ENCODE results near the gene ARFRP1.

The ARFRP1 gene

DNA sequence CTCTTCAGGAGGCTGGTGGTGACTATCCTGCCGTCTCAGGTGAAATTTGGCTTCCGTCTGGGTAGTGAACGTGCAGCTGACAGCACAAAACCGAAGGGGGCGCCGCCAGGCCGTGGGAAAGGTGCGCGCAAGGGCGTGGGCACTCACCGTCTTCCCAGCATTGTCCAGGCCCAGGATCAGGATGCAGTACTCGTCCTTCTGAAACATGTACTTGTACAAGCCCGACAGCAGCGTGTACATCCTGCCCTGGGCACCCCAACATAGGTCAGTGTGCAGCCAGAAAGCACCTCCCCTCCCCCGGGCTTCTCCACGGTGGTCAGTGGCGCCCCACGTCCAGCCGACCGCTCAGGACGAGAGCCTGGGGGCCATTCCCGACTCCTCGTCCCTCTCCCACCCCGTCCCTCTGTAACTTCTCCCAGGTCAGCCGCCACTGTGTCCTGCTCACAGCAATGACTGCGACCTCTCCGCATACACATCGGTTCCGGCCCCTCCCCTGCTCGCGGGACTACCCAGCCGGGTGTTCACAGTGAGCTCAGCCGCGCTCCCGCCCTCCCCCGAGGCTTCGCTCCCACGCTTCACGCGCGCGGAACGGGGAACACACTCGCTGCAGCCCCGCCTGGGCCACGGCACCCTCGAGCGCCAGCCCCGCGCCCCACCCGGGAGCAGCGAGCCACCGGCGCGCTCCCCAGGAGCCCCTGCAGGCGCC, 771 bp downstream of the ARFRP1 start:
- H3K27ac ChIP-seq = peak overlapping the region; percentile 88

DNA sequence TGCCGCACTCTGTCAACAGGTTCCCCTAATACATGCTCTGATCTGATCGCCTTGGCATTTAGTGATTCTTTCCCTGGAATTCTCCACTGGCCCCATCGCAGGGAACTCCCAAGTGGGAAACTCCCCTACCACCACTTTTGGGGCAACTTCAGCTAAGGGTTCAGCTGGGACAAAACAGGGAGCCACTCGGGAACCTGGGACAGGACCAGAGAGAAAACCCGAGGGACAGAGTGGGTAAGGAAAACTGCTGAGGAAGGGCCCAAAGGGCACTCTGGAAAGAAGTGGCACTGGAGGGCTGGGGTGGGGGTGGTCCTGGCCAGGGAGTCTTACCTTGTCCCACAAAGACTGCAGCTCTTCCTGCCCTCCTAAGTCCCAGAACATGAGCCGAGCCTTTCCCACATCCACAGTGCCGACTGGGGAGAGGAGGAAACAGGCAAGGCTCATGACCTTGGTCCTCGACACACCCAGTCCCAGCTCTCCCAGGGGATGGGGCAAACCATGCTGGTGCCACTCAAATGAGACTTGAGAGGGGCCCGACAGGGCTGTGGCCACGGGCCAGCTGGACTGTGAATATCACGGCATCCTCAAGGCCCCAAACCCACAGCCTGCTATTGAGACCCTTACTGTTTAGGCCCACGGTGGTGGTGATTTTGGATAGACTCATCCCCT, 1.6 kb downstream of the ARFRP1 start:
- H3K27ac ChIP-seq = peak overlapping the region; percentile 88
- TF ChIP-seq ZFX (IDR thresholded peaks at IDR 0.05; ENCODE audit: borderline replicate concordance) = no peak
- TF ChIP-seq, protein P1, sequence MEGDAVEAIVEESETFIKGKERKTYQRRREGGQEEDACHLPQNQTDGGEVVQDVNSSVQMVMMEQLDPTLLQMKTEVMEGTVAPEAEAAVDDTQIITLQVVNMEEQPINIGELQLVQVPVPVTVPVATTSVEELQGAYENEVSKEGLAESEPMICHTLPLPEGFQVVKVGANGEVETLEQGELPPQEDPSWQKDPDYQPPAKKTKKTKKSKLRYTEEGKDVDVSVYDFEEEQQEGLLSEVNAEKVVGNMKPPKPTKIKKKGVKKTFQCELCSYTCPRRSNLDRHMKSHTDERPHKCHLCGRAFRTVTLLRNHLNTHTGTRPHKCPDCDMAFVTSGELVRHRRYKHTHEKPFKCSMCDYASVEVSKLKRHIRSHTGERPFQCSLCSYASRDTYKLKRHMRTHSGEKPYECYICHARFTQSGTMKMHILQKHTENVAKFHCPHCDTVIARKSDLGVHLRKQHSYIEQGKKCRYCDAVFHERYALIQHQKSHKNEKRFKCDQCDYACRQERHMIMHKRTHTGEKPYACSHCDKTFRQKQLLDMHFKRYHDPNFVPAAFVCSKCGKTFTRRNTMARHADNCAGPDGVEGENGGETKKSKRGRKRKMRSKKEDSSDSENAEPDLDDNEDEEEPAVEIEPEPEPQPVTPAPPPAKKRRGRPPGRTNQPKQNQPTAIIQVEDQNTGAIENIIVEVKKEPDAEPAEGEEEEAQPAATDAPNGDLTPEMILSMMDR (IDR thresholded peaks at IDR 0.05) = no peak

More for the DNA sequence above, 771 bp downstream of the ARFRP1 start:
- TF ChIP-seq, protein P1 (IDR thresholded peaks at IDR 0.05) = peak; percentile 54
- TF ChIP-seq ZFX (IDR thresholded peaks at IDR 0.05; ENCODE audit: borderline replicate concordance) = no peak

DNA sequence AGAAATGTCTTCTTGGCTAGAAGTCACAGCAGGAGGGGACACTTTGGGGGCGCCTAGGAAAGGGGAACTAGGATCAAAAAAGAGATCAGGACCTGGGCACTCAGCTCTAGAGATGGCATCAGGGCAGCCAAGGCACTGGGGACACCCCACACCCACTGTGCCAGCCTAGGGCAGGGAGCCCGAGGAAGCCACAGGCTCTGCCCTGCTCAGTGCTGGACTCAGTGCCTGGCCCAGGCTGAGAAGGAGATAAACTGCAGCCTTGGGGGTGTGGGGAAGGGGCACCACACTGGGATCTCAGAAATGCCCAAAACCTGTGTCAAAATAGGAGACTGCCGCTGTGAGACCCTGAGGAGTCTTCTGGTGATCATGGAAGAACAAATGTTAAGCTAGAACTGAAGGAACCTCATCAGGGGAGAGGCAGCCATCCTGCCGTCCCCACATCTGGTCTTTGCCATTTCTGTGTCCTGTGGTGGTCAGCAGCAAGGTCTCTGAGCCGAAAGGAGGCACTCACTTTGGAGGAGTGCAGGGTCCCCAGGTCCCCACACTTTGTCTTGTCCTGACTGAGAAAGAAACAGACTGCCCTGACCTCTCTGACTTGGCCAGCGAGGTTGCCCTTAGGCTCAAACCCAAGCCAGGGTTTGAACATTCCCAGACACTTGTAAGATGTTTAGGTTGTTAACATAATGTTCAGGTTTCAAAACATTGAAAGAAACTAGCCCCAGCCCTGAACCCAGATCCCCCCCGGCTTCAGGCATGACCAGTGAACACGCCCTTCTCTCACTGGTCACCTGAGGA, 2.3 kb downstream of the ARFRP1 start:
- no peak for TF ChIP-seq ZFX (IDR thresholded peaks at IDR 0.05; ENCODE audit: borderline replicate concordance)
- TF ChIP-seq, protein P1 (IDR thresholded peaks at IDR 0.05) = no peak
- H3K27ac ChIP-seq = no peak overlapping the region

DNA sequence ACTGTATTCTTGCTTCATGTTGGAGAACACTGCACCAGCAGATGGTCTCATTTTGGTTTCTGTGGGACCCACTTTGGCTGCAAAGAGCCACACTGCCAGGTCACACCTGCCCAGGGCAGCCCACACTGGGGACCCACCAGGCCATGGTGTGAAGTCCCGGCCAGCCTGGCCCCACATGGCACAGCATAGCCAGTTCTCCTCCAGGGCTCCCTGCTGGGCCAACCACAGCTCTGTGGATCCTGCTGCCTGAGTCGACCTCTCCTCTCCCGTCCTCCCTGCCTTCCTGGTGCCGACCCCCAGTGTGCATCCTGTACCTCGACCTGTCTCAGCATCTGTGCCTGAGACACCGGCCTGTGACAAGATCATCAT, 3.0 kb downstream of the ARFRP1 start:
- H3K27ac ChIP-seq = no peak overlapping the region

DNA sequence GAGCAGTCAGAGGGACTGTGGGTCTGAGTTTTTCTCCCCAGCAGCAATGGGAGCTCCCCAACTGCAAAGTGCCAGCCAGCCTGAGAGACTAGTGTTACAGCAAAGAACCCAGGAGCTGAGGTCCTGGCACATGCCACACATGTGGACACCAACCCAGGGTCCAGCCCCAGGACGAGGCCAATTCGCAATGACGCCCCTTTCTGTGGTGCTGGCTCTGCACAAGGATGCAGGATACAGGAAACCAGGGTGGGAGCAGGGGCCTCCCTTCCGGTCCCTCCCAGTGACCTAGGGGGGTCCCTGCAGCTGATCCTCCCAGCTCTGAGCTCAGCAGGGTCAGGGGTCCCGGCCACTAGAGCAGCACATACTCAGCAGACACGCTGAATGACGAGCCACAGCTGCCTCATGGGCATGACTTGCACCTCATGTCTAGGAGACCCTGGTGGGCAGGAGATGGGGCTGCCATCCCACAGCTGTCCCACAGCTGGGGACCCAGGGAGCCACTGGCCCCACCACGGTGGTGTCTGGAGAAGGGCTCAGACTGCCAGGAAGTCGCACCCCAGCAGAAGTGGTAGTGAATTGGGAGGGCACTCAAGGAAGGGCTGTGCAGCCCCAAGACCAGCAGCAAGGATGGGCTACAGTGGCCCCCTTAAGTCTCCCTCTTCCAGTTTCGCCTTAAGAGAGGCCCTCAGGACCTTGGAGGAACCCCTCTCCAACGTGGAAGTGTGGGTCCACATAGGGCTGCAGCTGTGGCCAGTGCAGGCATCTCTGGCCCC, 3.6 kb downstream of the ARFRP1 start:
- H3K27ac ChIP-seq = no peak overlapping the region
- no peak for TF ChIP-seq ZFX (IDR thresholded peaks at IDR 0.05; ENCODE audit: borderline replicate concordance)

More for the DNA sequence above, 3.0 kb downstream of the ARFRP1 start:
- TF ChIP-seq, protein P1 (IDR thresholded peaks at IDR 0.05) = no peak
- TF ChIP-seq ZFX (IDR thresholded peaks at IDR 0.05; ENCODE audit: borderline replicate concordance) = no peak

DNA sequence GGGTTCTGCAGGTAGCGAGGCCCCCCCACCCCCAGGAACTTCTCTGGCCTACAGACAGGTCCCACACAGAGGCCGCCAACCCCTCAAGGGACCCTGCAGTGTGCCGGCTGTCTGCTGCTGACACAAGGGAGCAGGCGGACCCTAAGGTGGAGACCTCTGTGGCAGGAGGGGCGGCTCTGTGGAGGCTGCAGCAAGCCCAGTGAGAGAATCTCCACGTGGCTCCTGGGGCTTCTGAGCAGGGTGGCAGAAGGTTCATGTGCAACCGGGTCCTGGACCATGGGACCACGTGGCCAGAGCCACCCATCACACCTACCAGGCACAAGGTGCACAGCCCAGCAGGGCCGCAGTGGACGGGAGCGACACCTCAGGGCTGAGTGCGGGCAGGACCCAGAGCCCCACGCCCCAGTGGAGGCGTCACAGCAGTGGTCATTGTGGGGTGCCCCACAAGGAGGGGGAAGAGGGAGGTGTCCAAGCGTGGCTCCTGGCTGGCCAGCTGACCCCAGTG, 4.3 kb downstream of the ARFRP1 start:
- TF ChIP-seq, protein P1 (IDR thresholded peaks at IDR 0.05) = no peak
- TF ChIP-seq ZFX (IDR thresholded peaks at IDR 0.05; ENCODE audit: borderline replicate concordance) = no peak
- H3K27ac ChIP-seq = no peak overlapping the region
